ENCODE measurements around the gene PDHX.

- no peak for TF ChIP-seq POLR2A (IDR thresholded peaks at IDR 0.05)
- no peak for TF ChIP-seq CTCF (IDR thresholded peaks at IDR 0.05)
Measured at GRCh38 chr11:35029979-35030682, 113.7 kb downstream of the PDHX start.
